ENCODE measurements around the gene APBB1.

Gene APBB1

DNA sequence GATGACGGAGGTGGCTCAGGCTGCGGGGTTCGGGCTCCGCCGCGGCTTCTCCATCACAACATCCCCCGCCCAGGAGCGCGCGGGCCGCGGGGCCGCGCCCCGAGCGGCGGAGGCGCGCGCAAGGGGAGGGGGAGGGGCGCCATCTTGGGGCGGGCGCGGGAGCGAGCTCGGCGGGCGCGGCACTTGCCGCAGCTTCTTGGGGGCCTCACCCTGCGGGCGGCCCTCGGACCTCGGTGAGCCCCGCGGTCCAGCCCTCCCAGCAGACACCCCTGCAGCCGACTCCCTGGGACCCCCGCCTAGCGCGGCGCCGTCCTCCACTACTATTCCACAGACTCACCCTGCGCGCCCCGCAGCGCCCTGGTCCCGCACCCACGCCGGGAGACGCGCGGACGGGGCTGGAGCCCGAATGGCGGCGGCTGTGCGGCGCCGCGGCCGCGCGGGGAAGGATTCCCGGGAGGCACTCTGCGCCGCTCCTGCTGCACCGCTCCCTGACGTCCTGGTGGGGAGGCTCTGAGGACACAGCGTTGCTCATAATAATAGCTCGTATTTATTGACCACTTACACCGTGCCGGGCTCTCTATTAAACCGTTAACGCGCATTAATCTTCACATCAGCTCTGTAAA, at the start of gene APBB1:
TSS of gene APBB1 (minus strand) at position 86 of the 623 bp plus-strand sequence. CDS start 7,747 bp downstream, outside the sequence.
- DNase-seq: peak; percentile 79

GRCh38 chr11:6459099-6459450, 40.2 kb upstream of the APBB1 start:
- no peak for DNase-seq

- no peak for DNase-seq
These were observed 39.6 kb upstream of the APBB1 start for GRCh38 chr11:6458352-6459098.

- DNase-seq: no peak
These were observed 38.9 kb upstream of the APBB1 start for GRCh38 chr11:6457581-6458320.

- no peak for DNase-seq
These were observed 37.6 kb upstream of the APBB1 start for GRCh38 chr11:6456361-6457073.

GRCh38 chr11:6455070-6455469, 36.2 kb upstream of the APBB1 start:
- no peak for DNase-seq

DNA sequence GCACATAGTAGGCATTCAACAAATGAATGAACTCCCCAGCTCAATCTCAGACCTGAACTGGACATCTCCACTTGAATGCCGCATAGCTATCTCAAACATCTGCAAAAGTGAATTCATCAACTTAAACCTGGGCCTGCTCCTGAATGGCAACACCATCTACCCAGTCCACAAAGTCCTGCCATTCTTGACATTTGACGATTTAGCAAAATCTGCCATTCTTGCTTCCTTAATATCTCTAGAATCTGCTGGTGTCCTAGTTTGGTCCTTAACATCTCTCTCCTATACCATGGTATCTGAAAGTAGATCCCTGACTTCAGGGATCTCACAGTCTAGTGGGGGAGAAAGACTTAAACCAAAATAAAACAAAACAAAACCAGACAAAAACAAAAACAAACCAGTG, 34.3 kb upstream of the APBB1 start:
- DNase-seq: no peak

- no peak for DNase-seq
These were observed 33.3 kb upstream of the APBB1 start for GRCh38 chr11:6452219-6452618.

GRCh38 chr11:6448574-6448973, 29.7 kb upstream of the APBB1 start:
- DNase-seq: no peak

DNA sequence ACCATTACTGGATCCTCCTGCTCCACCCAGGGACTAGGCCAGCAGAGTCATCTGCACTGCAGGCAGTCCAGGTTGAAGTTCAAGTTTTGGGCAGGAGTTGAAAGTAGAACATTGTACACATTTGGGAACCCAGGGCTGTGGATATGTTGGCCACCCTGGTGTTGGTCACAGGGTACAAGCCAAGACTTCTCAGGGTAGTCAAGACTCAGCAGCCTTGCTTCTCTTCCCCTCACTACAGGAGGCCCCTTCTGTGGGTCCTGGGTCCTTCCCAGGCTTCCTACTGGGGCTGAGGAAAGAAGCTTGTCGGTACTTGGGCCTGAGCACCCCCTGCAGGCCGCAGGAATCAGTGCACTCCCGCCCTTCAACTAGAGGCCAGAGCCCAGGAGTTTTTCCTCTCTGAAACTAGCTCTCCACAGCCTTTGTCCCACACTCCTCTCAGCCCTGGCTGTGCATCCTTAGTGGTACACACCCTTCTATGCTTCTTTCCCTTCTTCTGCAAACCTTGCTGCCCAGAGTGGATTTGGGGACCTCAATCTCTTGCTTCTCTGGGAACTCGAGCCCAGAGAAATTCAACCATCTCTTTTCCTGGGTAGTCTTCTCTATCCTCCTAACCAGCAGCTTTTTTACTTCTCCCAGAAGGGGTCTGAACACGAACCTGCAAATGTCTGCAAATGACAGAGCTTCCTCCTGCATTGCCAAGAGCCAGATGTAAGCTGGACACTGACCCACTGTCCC, 24.5 kb upstream of the APBB1 start:
- DNase-seq: peak; percentile 61

- no peak for DNase-seq
These were observed 23.5 kb upstream of the APBB1 start for GRCh38 chr11:6442441-6442840.

- no peak for DNase-seq
These were observed 22.0 kb upstream of the APBB1 start, which contains the start of gene HPX for GRCh38 chr11:6440906-6441358. TSS of gene HPX (minus strand) at chr11:6440987. CDS start at chr11:6440963, 24 bp downstream.

DNA sequence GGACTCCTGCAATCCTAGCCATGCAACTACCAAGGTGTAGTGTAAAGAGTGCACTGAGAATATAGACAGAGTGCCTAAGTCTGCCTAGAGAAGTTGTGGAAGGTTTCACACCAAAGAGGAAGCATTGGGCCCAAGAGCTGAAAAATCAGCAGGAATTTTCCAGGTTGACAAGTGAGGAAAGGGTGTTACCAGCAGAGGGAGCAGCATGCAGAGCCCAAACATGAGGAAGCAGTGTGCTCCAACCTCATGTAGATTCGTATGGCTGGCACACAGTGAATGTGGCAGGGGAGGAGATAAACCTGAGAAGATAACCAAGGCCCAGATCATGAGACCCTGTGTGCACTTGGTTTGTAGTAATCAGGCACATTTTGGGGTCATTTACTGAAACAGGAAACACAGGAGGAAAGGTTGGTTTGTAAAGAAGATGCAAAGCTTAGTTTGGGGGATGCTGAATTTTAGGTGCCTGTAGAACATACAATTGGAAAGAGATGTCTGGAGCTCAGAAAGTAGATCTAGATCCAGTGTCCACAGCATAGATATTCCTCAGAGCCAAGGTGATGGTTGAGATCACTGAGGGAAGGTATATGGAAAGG, 20.2 kb upstream of the APBB1 start:
- peak; percentile 50 for DNase-seq

GRCh38 chr11:6437993-6438392, 19.1 kb upstream of the APBB1 start:
- peak; percentile 20 for DNase-seq

GRCh38 chr11:6437423-6437822, 18.5 kb upstream of the APBB1 start:
- DNase-seq: no peak

- DNase-seq: no peak
These were observed 15.2 kb upstream of the APBB1 start for GRCh38 chr11:6433998-6434660.

DNA sequence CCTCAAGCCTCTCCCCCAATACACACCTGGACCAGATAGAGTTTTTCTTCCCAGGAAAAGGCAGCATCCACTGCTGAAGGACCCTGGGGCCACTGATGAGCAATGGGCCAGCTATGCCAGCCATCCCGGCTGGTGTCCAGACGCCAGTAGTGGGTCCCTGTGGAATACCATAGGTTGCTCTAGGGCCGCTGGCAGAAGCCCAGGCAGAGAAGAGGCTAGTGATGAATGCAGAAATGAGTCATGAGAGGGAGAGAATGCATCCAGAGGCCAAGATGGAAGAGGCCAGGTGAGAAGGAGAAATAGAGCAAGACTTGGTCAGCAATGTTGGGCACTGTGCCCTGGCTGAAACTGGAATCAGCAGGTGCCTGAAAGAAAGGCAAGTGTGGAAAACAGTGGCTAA, 13.0 kb upstream of the APBB1 start:
- no peak for DNase-seq

GRCh38 chr11:6427516-6427915, 8.6 kb upstream of the APBB1 start:
- no peak for DNase-seq

- no peak for DNase-seq
These were observed 1.8 kb upstream of the APBB1 start for GRCh38 chr11:6420677-6421076.

DNA sequence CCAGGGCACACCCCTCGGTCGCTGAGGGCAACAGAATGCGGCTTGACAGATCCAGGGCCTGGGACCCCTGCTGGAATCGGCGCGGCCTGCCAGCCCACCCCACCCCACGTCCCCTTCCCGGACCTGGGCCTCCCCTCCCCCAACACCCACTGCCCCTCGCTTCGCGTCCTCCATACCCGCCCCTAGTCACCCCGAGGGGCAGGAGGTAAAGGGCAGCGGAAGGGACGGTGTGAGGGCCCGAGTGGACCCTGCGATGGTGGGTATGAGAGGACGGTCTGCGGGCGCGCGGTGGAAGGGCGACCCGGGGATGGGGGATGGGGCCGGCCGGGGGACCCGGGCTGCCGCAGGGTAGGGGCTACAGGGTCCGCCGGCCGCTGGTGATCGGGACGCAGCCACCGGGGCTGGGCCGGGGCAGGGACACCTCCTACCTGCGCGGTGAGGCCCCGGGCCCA, 311 bp downstream of the APBB1 start:
- DNase-seq: no peak

DNA sequence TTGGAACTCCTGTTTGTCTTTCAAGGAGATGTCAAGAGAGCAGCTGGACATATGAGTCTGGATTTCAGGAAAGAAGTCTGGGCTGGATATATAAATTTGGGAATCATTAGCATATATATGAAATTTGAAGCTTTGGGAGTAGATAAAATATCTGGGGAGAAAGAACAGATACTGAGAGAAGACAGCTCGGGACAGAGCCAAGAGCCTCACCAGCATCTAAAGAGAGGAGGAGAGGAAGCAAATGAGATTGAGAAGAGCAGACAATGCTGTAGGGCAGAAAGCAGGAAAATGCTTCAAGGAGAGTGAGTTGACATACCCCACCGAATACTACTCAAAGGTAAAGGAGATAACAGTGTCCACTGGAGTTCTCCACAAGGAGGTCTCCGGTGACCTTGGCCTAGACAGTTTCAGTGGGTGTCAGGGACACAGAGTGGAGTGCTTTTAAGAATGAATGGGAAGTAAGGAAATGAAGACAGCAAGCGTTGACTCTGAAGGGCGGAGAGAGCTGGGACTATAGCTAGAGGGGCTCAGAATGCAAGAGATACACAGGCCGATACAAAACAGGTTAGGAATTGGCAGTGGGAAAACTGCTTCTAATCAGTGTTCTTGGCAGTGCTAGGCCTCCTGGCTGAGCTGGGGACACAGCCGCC, 862 bp downstream of the APBB1 start:
- DNase-seq: no peak

Data from CD4-positive, alpha-beta T cell treated with Interleukin-21 for 1 hour (primary cell).